GM23338 (cell line): ENCODE measurements around the gene ART3. TPM values are rescaled to one million over a fixed set of nuclear protein-coding genes. Genes with fewer than 3 reads are reported as not detected.

Experiments used
- ATAC-seq: fragments of 200-7000 bp; cut with Tn5 transposase; 3 replicates; pipeline ENCODE4 v1.9.1; 2020
- DNase-seq: peaks from one replicate; pipeline ENCODE4 v3.0.0-alpha.2; 2015; ENCODE audit warnings: low spot score
- H2AFZ ChIP-seq: fragments of 200-600 bp; sonication (generic); 2 replicates; pipeline ENCODE4 v1.8.0; 2016; ENCODE audit warnings: antibody characterized with exemption, mild to moderate bottlenecking, moderate library complexity
- H3F3A ChIP-seq: fragments of 200-600 bp; sonication (generic); replicated peaks from 2 replicates; pipeline ENCODE4 v1.8.0; 2017; ENCODE audit warnings: antibody characterized with exemption, mixed run types, low read depth
- H3K27ac ChIP-seq: fragments of 200-600 bp; sonication (generic); 2 replicates; pipeline ENCODE4 v1.6.1; 2016; ENCODE audit warnings: low read depth
- H3K27me3 ChIP-seq: fragments of 200-600 bp; sonication (generic); 2 replicates; pipeline ENCODE4 v1.8.0; 2016; ENCODE audit warnings: mild to moderate bottlenecking, mixed run types, moderate library complexity; ENCODE audit not compliant: insufficient read depth
- H3K36me3 ChIP-seq: fragments of 200-600 bp; sonication (generic); 2 replicates; pipeline ENCODE4 v1.8.0; 2016; ENCODE audit warnings: mild to moderate bottlenecking; ENCODE audit not compliant: insufficient read depth
- H3K4me1 ChIP-seq: fragments of 200-600 bp; sonication (generic); 2 replicates; pipeline ENCODE4 v1.8.0; 2016; ENCODE audit warnings: mild to moderate bottlenecking, moderate library complexity; ENCODE audit not compliant: insufficient read depth
- H3K4me2 ChIP-seq: fragments of 200-600 bp; sonication (generic); 2 replicates; pipeline ENCODE4 v1.7.1; 2017; ENCODE audit warnings: mixed run types
- H3K4me3 ChIP-seq: fragments of 200-600 bp; sonication (generic); 2 replicates; pipeline ENCODE4 v1.6.1; 2016; ENCODE audit warnings: mixed run types
- H3K79me2 ChIP-seq: fragments of 200-600 bp; sonication (generic); replicated peaks from 2 replicates; pipeline ENCODE4 v1.8.0; 2017; ENCODE audit warnings: mild to moderate bottlenecking; ENCODE audit not compliant: insufficient read depth
- H3K9me2 ChIP-seq: fragments of 200-600 bp; sonication (generic); 2 replicates; pipeline ENCODE4 v1.8.0; 2017; ENCODE audit not compliant: insufficient read depth
- H4K20me1 ChIP-seq: fragments of 200-600 bp; sonication (generic); replicated peaks from 2 replicates; pipeline ENCODE4 v1.8.0; 2017; ENCODE audit warnings: mild to moderate bottlenecking; ENCODE audit not compliant: insufficient read depth
- H3K27ac Mint-ChIP-seq: 2 replicates; pipeline ENCODE4 v1.8.0; 2020; ENCODE audit warnings: inconsistent platforms, mild to moderate bottlenecking, moderate library complexity, mixed read lengths
- H3K27me3 Mint-ChIP-seq: 3 replicates; pipeline ENCODE4 v1.8.0; 2022; ENCODE audit warnings: low read depth, mild to moderate bottlenecking, moderate library complexity, mixed read lengths, inconsistent platforms; ENCODE audit not compliant: insufficient read depth, poor library complexity
- H3K36me3 Mint-ChIP-seq: 3 replicates; pipeline ENCODE4 v1.8.0; 2021; ENCODE audit warnings: low read depth, mild to moderate bottlenecking, inconsistent platforms, moderate library complexity, mixed read lengths
- H3K4me1 Mint-ChIP-seq: 3 replicates; pipeline ENCODE4 v1.8.0; 2020; ENCODE audit warnings: mild to moderate bottlenecking, inconsistent platforms, mixed read lengths
- H3K4me3 Mint-ChIP-seq: 3 replicates; pipeline ENCODE4 v1.8.0; 2021; ENCODE audit warnings: moderate library complexity, mild to moderate bottlenecking, inconsistent platforms, mixed read lengths
- H3K9me3 Mint-ChIP-seq: 3 replicates; pipeline ENCODE4 v1.8.0; 2020; ENCODE audit warnings: moderate library complexity, mild to moderate bottlenecking, inconsistent platforms, mixed read lengths
- CREB1 ChIP-seq: fragments of 250-450 bp; sonication (Bioruptor Pico); IDR thresholded peaks from 2 replicates; pipeline ENCODE4 v1.5.0; 2020; ENCODE audit warnings: low read depth, mild to moderate bottlenecking, moderate library complexity
- CTCF ChIP-seq, 2 experiments: fragments of 200-600 bp in 1 of 2; sonication (generic) in 1 of 2; conservative IDR thresholded peaks; 2 replicates each; pipeline versions ENCODE4 v1.5.1 to v1.6.1; 2016 to 2017; ENCODE audit warnings: antibody characterized with exemption in 2 of 2, low read depth in 2 of 2, mild to moderate bottlenecking in 2 of 2, moderate library complexity in 1 of 2
- ETS1 ChIP-seq: IDR thresholded peaks from 2 replicates; pipeline ENCODE4 v1.6.1; 2016; ENCODE audit warnings: antibody characterized with exemption
- EZH2 ChIP-seq: fragments of 200-600 bp; sonication (generic); IDR thresholded peaks from one replicate; pipeline ENCODE4 v1.8.0; 2017; ENCODE audit warnings: antibody characterized with exemption, mild to moderate bottlenecking, low read depth; ENCODE audit not compliant: unreplicated experiment
- EZH2phosphoT487 ChIP-seq: fragments of 200-600 bp; sonication (generic); IDR thresholded peaks from one replicate; pipeline ENCODE4 v1.8.1; 2018; ENCODE audit warnings: antibody characterized with exemption; ENCODE audit not compliant: unreplicated experiment
- JUNB ChIP-seq: IDR thresholded peaks from one replicate; pipeline ENCODE4 v1.6.1; 2016; ENCODE audit warnings: antibody characterized with exemption; ENCODE audit not compliant: unreplicated experiment
- NANOG ChIP-seq: IDR thresholded peaks from 2 replicates; pipeline ENCODE4 v1.6.1; 2016; ENCODE audit warnings: antibody characterized with exemption, borderline replicate concordance
- POLR2AphosphoS5 ChIP-seq: IDR thresholded peaks from 2 replicates; pipeline ENCODE4 v1.6.1; 2016; ENCODE audit warnings: antibody characterized with exemption, low read depth
- REST ChIP-seq: IDR thresholded peaks from one replicate; pipeline ENCODE4 v1.6.1; 2018; ENCODE audit warnings: antibody characterized with exemption; ENCODE audit not compliant: unreplicated experiment
- STAT1 ChIP-seq: IDR thresholded peaks from one replicate; pipeline ENCODE4 v1.6.1; 2016; ENCODE audit warnings: antibody characterized with exemption; ENCODE audit not compliant: unreplicated experiment
- ZNF114 ChIP-seq: fragments of 250-450 bp; sonication (Bioruptor Pico); IDR thresholded peaks from 2 replicates; pipeline ENCODE4 v1.5.0; 2020; ENCODE audit warnings: mild to moderate bottlenecking, moderate library complexity
- ZNF331 ChIP-seq: fragments of 250-450 bp; sonication (Bioruptor Pico); IDR thresholded peaks from 2 replicates; pipeline ENCODE4 v1.5.0; 2020; ENCODE audit warnings: low read depth, mild to moderate bottlenecking, moderate library complexity
- polyA plus RNA-seq: library from polyadenylated mRNA; unstranded; fragments of >200 nt; fragmentation: Nextera tagmentation; extraction: Ambion mirVana; gene quantifications from 2 replicates; pipeline ENCODE4 v1.2.1, GENCODE V29; 2016
- total RNA-seq: library from RNA; depleted of rRNA; stranded (reverse); fragments of >200 nt; shearing (Covaris generic); gene quantifications from 2 replicates; pipeline ENCODE4 v1.2.3, GENCODE V29; 2014

ART3 gene
- total and polyA plus RNA-seq, 2 experiments from 2014 or later, result 0.87 to 1.7 TPM

- no peak overlapping the region for H2AFZ ChIP-seq
- Mint-ChIP-seq H3K4me3 (no peak overlapping the region), H3K4me1 (peaks cover 5% of the 10 kb centered on the region; the same call in 1 of the 3 replicates), H3K36me3 (peaks cover 6% of the 10 kb centered on the region), H3K9me3 (peaks cover 6% of the 10 kb centered on the region), H3K27ac (no peak overlapping the region), H3K27me3 (no peaks in the 10 kb centered on the region)
- no peaks in the 10 kb centered on the region for H4K20me1 ChIP-seq
- H3K9me2 ChIP-seq, result no peaks in the 10 kb centered on the region
- TF ChIP-seq CREB1 (CRISPR knock-in tag), result no peak
- TF ChIP-seq CTCF (conservative IDR thresholded peaks at IDR 0.05; ENCODE audit: low read depth in 2 of 2), result no peak
- no peak for TF ChIP-seq REST
- no peak for TF ChIP-seq JUNB
- TF ChIP-seq STAT1, result no peak
- TF ChIP-seq ETS1, result no peak
- no peak for TF ChIP-seq EZH2
- no peak for TF ChIP-seq POLR2AphosphoS5
- TF ChIP-seq NANOG, result no peak
- no peak for TF ChIP-seq EZH2phosphoT487
- H3K79me2 ChIP-seq, result no peaks in the 10 kb centered on the region
- H3K36me3 ChIP-seq, result no peaks in the 10 kb centered on the region
- H3K27ac ChIP-seq, result no peak overlapping the region
- no peak overlapping the region for H3K4me3 ChIP-seq
- no peak for DNase-seq
- no peaks in the 10 kb centered on the region for H3K4me1 ChIP-seq
- no peak for ATAC-seq
- no peak overlapping the region for H3K4me2 ChIP-seq
- no peaks in the 10 kb centered on the region for H3F3A ChIP-seq
- no peaks in the 10 kb centered on the region for H3K27me3 ChIP-seq
These were observed 12.5 kb upstream of the ART3 start for GRCh38 chr4:76061982-76062381.

- Histone ChIP-seq H3K9me2 (no peaks in the 10 kb centered on the region), H3K79me2 (no peaks in the 10 kb centered on the region), H4K20me1 (no peaks in the 10 kb centered on the region), H3K27me3 (no peaks in the 10 kb centered on the region), H3K4me2 (no peak overlapping the region), H3F3A (no peaks in the 10 kb centered on the region), H3K36me3 (no peaks in the 10 kb centered on the region), H3K4me3 (no peak overlapping the region), H3K27ac (no peak overlapping the region), H2AFZ (no peak overlapping the region), H3K4me1 (peaks cover 1% of the 10 kb centered on the region)
- no peaks in the 10 kb centered on the region for H3K27me3 Mint-ChIP-seq
- no peak for DNase-seq
- ATAC-seq, result no peak
- no peak overlapping the region for H3K27ac Mint-ChIP-seq
- H3K4me3 Mint-ChIP-seq, result no peak overlapping the region
- H3K36me3 Mint-ChIP-seq, result peaks cover 6% of the 10 kb centered on the region
- peaks cover 6% of the 10 kb centered on the region for H3K9me3 Mint-ChIP-seq
- no peaks in the 10 kb centered on the region for H3K4me1 Mint-ChIP-seq
- TF ChIP-seq ZNF114 (CRISPR knock-in tag) (no peak), POLR2AphosphoS5 (no peak), ZNF331 (CRISPR knock-in tag) (no peak), NANOG (no peak), CREB1 (CRISPR knock-in tag) (no peak), EZH2 (no peak), ETS1 (no peak), REST (no peak), STAT1 (no peak)
These were observed 8.0 kb upstream of the ART3 start for GRCh38 chr4:76066546-76066945.
